ENCODE measurements around the gene YTHDC1.

YTHDC1 gene

GRCh38 chr4:68277627-68278026 is 72.3 kb downstream of the YTHDC1 start:
- Histone ChIP-seq H3K27ac (ENCODE audit: low read depth in 2 of 2, low read length in 2 of 2) (no peak overlapping the region), H3K9ac (ENCODE audit: low read depth in 1 of 2, low read length in 2 of 2) (no peak overlapping the region)

GRCh38 chr4:68272860-68273259 is 77.0 kb downstream of the YTHDC1 start:
- no peak overlapping the region for H3K9ac ChIP-seq (ENCODE audit: low read depth in 1 of 2, low read length in 2 of 2)
- H3K27me3 ChIP-seq (ENCODE audit: control insufficient read depth in 2 of 2, insufficient read depth in 2 of 2, low read length in 2 of 2): no peaks in the 10 kb centered on the region
- no peak overlapping the region for H3K27ac ChIP-seq (ENCODE audit: low read depth in 2 of 2, low read length in 2 of 2)
- no peaks in the 10 kb centered on the region for H3K4me1 ChIP-seq (ENCODE audit: control insufficient read depth in 2 of 2, insufficient read depth in 2 of 2, low read length in 2 of 2)
- H3K9me3 ChIP-seq (ENCODE audit: control insufficient read depth in 2 of 2, low read length in 2 of 2): no peaks in the 10 kb centered on the region
- no peak overlapping the region for H3K4me3 ChIP-seq (ENCODE audit: low read length in 2 of 2)
- H3K36me3 ChIP-seq (ENCODE audit: control insufficient read depth in 2 of 2, insufficient read depth in 2 of 2, low read length in 2 of 2): no peaks in the 10 kb centered on the region

More at GRCh38 chr4:68277627-68278026, 72.3 kb downstream of the YTHDC1 start:
- Histone ChIP-seq H3K4me3 (ENCODE audit: low read length in 2 of 2) (no peak overlapping the region), H3K9me3 (ENCODE audit: control insufficient read depth in 2 of 2, low read length in 2 of 2) (no peaks in the 10 kb centered on the region), H3K27me3 (ENCODE audit: control insufficient read depth in 2 of 2, insufficient read depth in 2 of 2, low read length in 2 of 2) (no peaks in the 10 kb centered on the region), H3K36me3 (ENCODE audit: control insufficient read depth in 2 of 2, insufficient read depth in 2 of 2, low read length in 2 of 2) (no peaks in the 10 kb centered on the region), H3K4me1 (ENCODE audit: control insufficient read depth in 2 of 2, insufficient read depth in 2 of 2, low read length in 2 of 2) (no peaks in the 10 kb centered on the region)

- H3K27me3 ChIP-seq (ENCODE audit: control insufficient read depth in 2 of 2, insufficient read depth in 2 of 2, low read length in 2 of 2): no peaks in the 10 kb centered on the region
- H3K9ac ChIP-seq (ENCODE audit: low read depth in 1 of 2, low read length in 2 of 2): no peak overlapping the region
- no peak overlapping the region for H3K4me3 ChIP-seq (ENCODE audit: low read length in 2 of 2)
- H3K4me1 ChIP-seq (ENCODE audit: control insufficient read depth in 2 of 2, insufficient read depth in 2 of 2, low read length in 2 of 2): no peaks in the 10 kb centered on the region
- H3K36me3 ChIP-seq (ENCODE audit: control insufficient read depth in 2 of 2, insufficient read depth in 2 of 2, low read length in 2 of 2): no peaks in the 10 kb centered on the region
- peaks cover 0 to 2% of the 10 kb centered on the region in 2 donors for H3K9me3 ChIP-seq (ENCODE audit: control insufficient read depth in 2 of 2, low read length in 2 of 2)
- H3K27ac ChIP-seq (ENCODE audit: low read depth in 2 of 2, low read length in 2 of 2): no peak overlapping the region
Observed at GRCh38 chr4:68272380-68272779, 77.5 kb downstream of the YTHDC1 start.

GRCh38 chr4:68271851-68272357 is 78.0 kb downstream of the YTHDC1 start:
- Histone ChIP-seq H3K27me3 (ENCODE audit: control insufficient read depth in 2 of 2, insufficient read depth in 2 of 2, low read length in 2 of 2) (no peaks in the 10 kb centered on the region), H3K4me3 (ENCODE audit: low read length in 2 of 2) (no peak overlapping the region), H3K27ac (ENCODE audit: low read depth in 2 of 2, low read length in 2 of 2) (no peak overlapping the region), H3K9me3 (ENCODE audit: control insufficient read depth in 2 of 2, low read length in 2 of 2) (peaks cover 0 to 2% of the 10 kb centered on the region in 2 donors), H3K4me1 (ENCODE audit: control insufficient read depth in 2 of 2, insufficient read depth in 2 of 2, low read length in 2 of 2) (no peaks in the 10 kb centered on the region), H3K36me3 (ENCODE audit: control insufficient read depth in 2 of 2, insufficient read depth in 2 of 2, low read length in 2 of 2) (no peaks in the 10 kb centered on the region), H3K9ac (ENCODE audit: low read depth in 1 of 2, low read length in 2 of 2) (no peak overlapping the region)

GRCh38 chr4:68267433-68267944 is 82.4 kb downstream of the YTHDC1 start:
- peaks cover 0 to 2% of the 10 kb centered on the region in 2 donors for H3K9me3 ChIP-seq (ENCODE audit: control insufficient read depth in 2 of 2, low read length in 2 of 2)
- no peak overlapping the region for H3K27ac ChIP-seq (ENCODE audit: low read depth in 2 of 2, low read length in 2 of 2)

GRCh38 chr4:68264875-68265565 is 84.9 kb downstream of the YTHDC1 start:
- H3K36me3 ChIP-seq (ENCODE audit: control insufficient read depth in 2 of 2, insufficient read depth in 2 of 2, low read length in 2 of 2): no peaks in the 10 kb centered on the region
- no peaks in the 10 kb centered on the region for H3K27me3 ChIP-seq (ENCODE audit: control insufficient read depth in 2 of 2, insufficient read depth in 2 of 2, low read length in 2 of 2)
- H3K4me3 ChIP-seq (ENCODE audit: low read length in 2 of 2): no peak overlapping the region
- no peak overlapping the region for H3K9ac ChIP-seq (ENCODE audit: low read depth in 1 of 2, low read length in 2 of 2)
- H3K9me3 ChIP-seq (ENCODE audit: control insufficient read depth in 2 of 2, low read length in 2 of 2): peaks cover 0 to 2% of the 10 kb centered on the region in 2 donors
- H3K4me1 ChIP-seq (ENCODE audit: control insufficient read depth in 2 of 2, insufficient read depth in 2 of 2, low read length in 2 of 2): no peaks in the 10 kb centered on the region
- H3K27ac ChIP-seq (ENCODE audit: low read depth in 2 of 2, low read length in 2 of 2): no peak overlapping the region

More at GRCh38 chr4:68267433-68267944, 82.4 kb downstream of the YTHDC1 start:
- Histone ChIP-seq H3K4me1 (ENCODE audit: control insufficient read depth in 2 of 2, insufficient read depth in 2 of 2, low read length in 2 of 2) (no peaks in the 10 kb centered on the region), H3K9ac (ENCODE audit: low read depth in 1 of 2, low read length in 2 of 2) (no peak overlapping the region), H3K27me3 (ENCODE audit: control insufficient read depth in 2 of 2, insufficient read depth in 2 of 2, low read length in 2 of 2) (no peaks in the 10 kb centered on the region), H3K4me3 (ENCODE audit: low read length in 2 of 2) (no peak overlapping the region), H3K36me3 (ENCODE audit: control insufficient read depth in 2 of 2, insufficient read depth in 2 of 2, low read length in 2 of 2) (no peaks in the 10 kb centered on the region)

All from mucosa of rectum (tissue), 2 donors.